Neural crest cell (in vitro differentiated cells): ENCODE data around the gene DYSF. TPM values are rescaled to one million over a fixed set of nuclear protein-coding genes. Genes with fewer than 3 reads are reported as not detected.

Experiments used
- DNase-seq: peaks from one replicate; pipeline ENCODE4 v3.0.0; 2021; ENCODE audit warnings: low read depth, mixed read lengths, low spot score
- H3K27ac Mint-ChIP-seq: one replicate; pipeline ENCODE4 v1.8.0; 2021; ENCODE audit warnings: mild to moderate bottlenecking, mixed read lengths; ENCODE audit not compliant: unreplicated experiment
- H3K27me3 Mint-ChIP-seq: 2 replicates; pipeline ENCODE4 v1.8.0; 2021; ENCODE audit warnings: low read depth, mild to moderate bottlenecking, mixed read lengths
- H3K36me3 Mint-ChIP-seq: 2 replicates; pipeline ENCODE4 v1.8.0; 2021; ENCODE audit warnings: low read depth, mild to moderate bottlenecking, mixed read lengths
- H3K4me1 Mint-ChIP-seq: 2 replicates; pipeline ENCODE4 v1.8.0; 2021; ENCODE audit warnings: mixed read lengths
- H3K4me3 Mint-ChIP-seq: one replicate; pipeline ENCODE4 v1.8.0; 2021; ENCODE audit warnings: mild to moderate bottlenecking, mixed read lengths
- H3K9me3 Mint-ChIP-seq: 2 replicates; pipeline ENCODE4 v1.8.0; 2021; ENCODE audit warnings: mixed read lengths
- total RNA-seq: library from RNA; stranded (reverse); gene quantifications from 2 replicates; pipeline ENCODE4 v1.2.1, GENCODE V29; 2021
- TF ChIP-seq, protein P1 (sequence below): fragments of 200-600 bp; sonication (generic); conservative IDR thresholded peaks from 2 replicates; pipeline ENCODE4 v1.5.0; 2021; ENCODE audit warnings: antibody characterized with exemption, mild to moderate bottlenecking

Gene DYSF
- total RNA-seq, 1 donor from 2014 or later, result 2.2 TPM

GRCh38 chr2:71689393-71689792, 236.0 kb downstream of the DYSF start:
- Mint-ChIP-seq H3K4me3 (no peak overlapping the region), H3K27me3 (no peaks in the 10 kb centered on the region), H3K9me3 (peaks cover 3% of the 10 kb centered on the region), H3K27ac (no peak overlapping the region), H3K4me1 (peaks cover 30% of the 10 kb centered on the region), H3K36me3 (no peaks in the 10 kb centered on the region)
- TF ChIP-seq, protein P1, sequence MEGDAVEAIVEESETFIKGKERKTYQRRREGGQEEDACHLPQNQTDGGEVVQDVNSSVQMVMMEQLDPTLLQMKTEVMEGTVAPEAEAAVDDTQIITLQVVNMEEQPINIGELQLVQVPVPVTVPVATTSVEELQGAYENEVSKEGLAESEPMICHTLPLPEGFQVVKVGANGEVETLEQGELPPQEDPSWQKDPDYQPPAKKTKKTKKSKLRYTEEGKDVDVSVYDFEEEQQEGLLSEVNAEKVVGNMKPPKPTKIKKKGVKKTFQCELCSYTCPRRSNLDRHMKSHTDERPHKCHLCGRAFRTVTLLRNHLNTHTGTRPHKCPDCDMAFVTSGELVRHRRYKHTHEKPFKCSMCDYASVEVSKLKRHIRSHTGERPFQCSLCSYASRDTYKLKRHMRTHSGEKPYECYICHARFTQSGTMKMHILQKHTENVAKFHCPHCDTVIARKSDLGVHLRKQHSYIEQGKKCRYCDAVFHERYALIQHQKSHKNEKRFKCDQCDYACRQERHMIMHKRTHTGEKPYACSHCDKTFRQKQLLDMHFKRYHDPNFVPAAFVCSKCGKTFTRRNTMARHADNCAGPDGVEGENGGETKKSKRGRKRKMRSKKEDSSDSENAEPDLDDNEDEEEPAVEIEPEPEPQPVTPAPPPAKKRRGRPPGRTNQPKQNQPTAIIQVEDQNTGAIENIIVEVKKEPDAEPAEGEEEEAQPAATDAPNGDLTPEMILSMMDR, result no peak
- no peak for DNase-seq

DNA sequence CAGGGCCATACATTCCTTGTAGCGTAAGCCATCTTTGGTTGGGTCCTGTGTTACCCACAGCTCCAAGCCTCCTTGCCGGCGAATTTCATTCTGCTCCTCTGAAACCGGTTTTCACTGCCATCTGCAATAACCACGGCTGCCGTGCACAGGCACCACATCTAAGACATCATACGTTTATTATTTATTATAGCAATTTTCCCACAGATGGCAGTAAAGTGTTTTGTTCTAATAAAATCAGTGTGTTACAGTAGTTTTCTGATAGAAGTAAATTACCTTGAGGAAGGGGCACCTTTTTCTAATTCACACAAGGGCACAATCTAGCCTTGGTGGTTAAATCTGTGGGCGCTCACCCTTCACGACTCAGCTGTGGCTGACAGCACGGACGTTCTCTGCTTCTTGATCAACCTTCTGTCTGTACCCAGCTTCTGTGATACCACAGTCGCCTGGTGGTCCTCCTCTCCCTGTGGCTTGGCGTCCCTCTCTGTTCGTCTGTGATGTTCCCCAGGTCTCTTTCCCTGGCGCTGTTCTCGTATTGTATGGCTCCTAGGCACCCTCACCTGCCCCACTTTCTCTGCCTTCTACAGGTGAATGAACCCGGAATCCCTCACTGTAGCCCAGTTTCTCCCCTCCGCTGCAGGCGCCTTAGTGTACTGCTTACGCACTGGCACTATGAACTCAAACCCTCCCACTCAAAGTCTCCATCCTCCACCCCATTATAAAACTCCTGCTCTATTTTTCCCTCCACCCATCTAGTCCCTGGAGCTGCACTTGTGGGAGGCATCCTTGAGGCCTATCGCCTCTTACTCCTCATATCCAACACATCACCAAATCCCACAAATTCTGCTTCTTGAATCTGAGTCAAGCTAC, 236.8 kb downstream of the DYSF start:
- Mint-ChIP-seq H3K4me3 (no peak overlapping the region), H3K4me1 (peaks cover 34% of the 10 kb centered on the region), H3K27ac (no peak overlapping the region), H3K9me3 (peaks cover 3% of the 10 kb centered on the region), H3K36me3 (no peaks in the 10 kb centered on the region), H3K27me3 (no peaks in the 10 kb centered on the region)
- no peak for DNase-seq
- TF ChIP-seq, protein P1, result no peak

- peak overlapping the region; percentile 2 for H3K27ac Mint-ChIP-seq
Measured at GRCh38 chr2:71690876-71691475, 237.6 kb downstream of the DYSF start.

DNA sequence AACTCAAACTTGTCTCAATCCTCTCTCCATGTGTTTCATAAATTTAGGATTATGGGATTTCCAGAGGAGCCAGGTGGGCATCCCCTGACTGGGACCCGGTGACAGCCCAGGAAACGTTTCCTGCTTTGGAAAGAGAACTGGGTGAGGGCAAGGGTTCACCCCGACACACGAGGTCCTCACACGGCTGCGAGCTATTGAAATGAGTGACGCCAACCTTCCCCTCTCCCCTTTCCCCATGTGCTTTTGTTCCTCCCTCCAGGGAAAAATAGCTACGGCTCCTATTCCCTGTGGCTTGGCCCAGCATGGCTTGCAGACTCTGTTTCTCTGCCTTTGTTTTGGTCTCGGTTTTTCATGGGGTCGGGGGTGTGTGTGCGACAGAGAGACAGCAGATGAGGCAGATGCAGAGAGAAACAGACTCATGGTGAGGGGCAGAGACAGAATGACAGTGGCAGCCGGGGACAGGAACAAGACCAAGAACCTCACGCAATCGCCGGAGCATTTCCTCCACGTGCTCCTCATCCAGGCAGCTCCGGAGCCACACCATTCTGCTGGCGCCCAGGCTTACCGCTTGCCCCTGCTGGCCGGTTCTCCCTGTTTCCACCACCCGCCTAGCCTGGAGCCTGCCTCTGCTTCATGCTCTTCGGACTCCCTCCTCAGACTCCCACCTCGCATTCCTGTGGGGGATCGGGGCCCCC, 238.5 kb downstream of the DYSF start:
- Mint-ChIP-seq H3K9me3 (peaks cover 3% of the 10 kb centered on the region), H3K27ac (peak overlapping the region; percentile 97), H3K4me1 (peaks cover 34% of the 10 kb centered on the region), H3K27me3 (no peaks in the 10 kb centered on the region), H3K36me3 (no peaks in the 10 kb centered on the region), H3K4me3 (no peak overlapping the region)
- TF ChIP-seq, protein P1, result no peak
- DNase-seq, result peak; percentile 26

More at GRCh38 chr2:71690876-71691475, 237.6 kb downstream of the DYSF start:
- Mint-ChIP-seq H3K27me3 (no peaks in the 10 kb centered on the region), H3K4me3 (no peak overlapping the region), H3K9me3 (peaks cover 3% of the 10 kb centered on the region), H3K4me1 (peaks cover 34% of the 10 kb centered on the region), H3K36me3 (no peaks in the 10 kb centered on the region)
- no peak for DNase-seq
- TF ChIP-seq, protein P1, result no peak

DNA sequence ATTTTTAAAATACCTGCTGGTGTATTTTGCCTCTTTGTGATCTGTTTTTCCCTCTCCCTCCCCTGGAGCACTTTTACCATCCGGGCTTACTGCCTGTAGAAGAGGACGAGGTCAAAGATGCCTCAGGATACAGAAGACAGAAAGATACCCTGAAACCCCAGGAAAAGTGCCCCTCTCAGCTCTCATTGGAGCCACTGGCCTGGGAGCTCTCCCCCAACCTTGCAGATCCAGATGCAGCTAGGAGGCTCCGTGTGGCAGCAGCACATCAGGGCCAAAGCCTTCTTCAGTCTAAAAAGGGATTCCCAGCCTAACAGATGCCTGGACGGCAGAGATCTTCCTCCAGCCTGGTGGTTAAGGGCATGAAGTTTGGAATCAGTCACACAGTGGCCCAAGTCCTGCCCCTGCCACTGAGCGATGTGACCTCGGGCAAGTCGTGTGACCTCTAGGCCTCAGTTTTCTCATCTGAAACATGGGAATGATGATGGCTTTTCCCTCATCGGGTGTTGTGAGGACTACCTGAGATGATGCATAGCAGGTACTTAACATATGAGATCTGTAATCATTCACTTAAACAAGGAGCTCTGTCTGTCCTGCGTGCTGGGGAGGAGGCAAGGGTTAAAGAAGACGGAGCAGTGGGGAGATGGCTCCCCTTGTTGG, 239.4 kb downstream of the DYSF start:
- TF ChIP-seq, protein P1, result no peak
- Mint-ChIP-seq H3K27ac (no peak overlapping the region), H3K36me3 (no peaks in the 10 kb centered on the region), H3K9me3 (peaks cover 3% of the 10 kb centered on the region), H3K4me1 (peaks cover 27% of the 10 kb centered on the region), H3K4me3 (no peak overlapping the region), H3K27me3 (no peaks in the 10 kb centered on the region)
- no peak for DNase-seq
